GM21825 (cell line): ENCODE results near the gene PTPRCAP.
"Not testable (repeated sequence)": the region's sequence is repeated elsewhere in the genome, so short reads cannot be mapped to it uniquely, and the experiment has no call there.

ENCODE experiments used
- ATAC-seq: cut with Tn5 transposase; IDR thresholded peaks from one replicate; pipeline ENCODE4 v1.9.1; 2021; ENCODE audit warnings: mild to moderate bottlenecking, moderate library complexity; ENCODE audit not compliant: unreplicated experiment

PTPRCAP gene

GRCh38 chr11:67437082-67437808 is at the start of gene PTPRCAP:
TSS of gene PTPRCAP (minus strand) at chr11:67437682. CDS start at chr11:67437619, 63 bp downstream.
- no peak for ATAC-seq

- no peak for ATAC-seq
Measured at GRCh38 chr11:67486481-67487195, 49.2 kb upstream of the PTPRCAP start.

GRCh38 chr11:67485873-67486361 is 48.4 kb upstream of the PTPRCAP start:
- ATAC-seq, result not testable (repeated sequence)

GRCh38 chr11:67484847-67485311 is 47.4 kb upstream of the PTPRCAP start:
- ATAC-seq, result no peak

- no peak for ATAC-seq
Measured at GRCh38 chr11:67483831-67484665, 46.6 kb upstream of the PTPRCAP start.

- peak; percentile 58 for ATAC-seq
Measured at GRCh38 chr11:67482827-67483798, 45.6 kb upstream of the PTPRCAP start, which contains the start of gene AIP. TSS of gene AIP (plus strand) at chr11:67483026. CDS start at chr11:67483159, 133 bp downstream.

- no peak for ATAC-seq
Measured at GRCh38 chr11:67482275-67482826, 44.9 kb upstream of the PTPRCAP start.

- not testable (repeated sequence) for ATAC-seq
Measured at GRCh38 chr11:67477344-67478050, 40.0 kb upstream of the PTPRCAP start.

GRCh38 chr11:67476692-67477091 is 39.2 kb upstream of the PTPRCAP start:
- ATAC-seq, result not testable (repeated sequence)

- ATAC-seq, result no peak
Measured at GRCh38 chr11:67472882-67473281, 35.4 kb upstream of the PTPRCAP start.

GRCh38 chr11:67470337-67471002 is 33.0 kb upstream of the PTPRCAP start:
- ATAC-seq, result no peak

- no peak for ATAC-seq
Measured at GRCh38 chr11:67469508-67469811, 32.0 kb upstream of the PTPRCAP start.

- ATAC-seq, result peak; percentile 60
Measured at GRCh38 chr11:67468759-67469507, 31.5 kb upstream of the PTPRCAP start, which contains the start of gene TMEM134. TSS of gene TMEM134 (minus strand) at chr11:67469251. CDS start at chr11:67469192, 59 bp downstream.

GRCh38 chr11:67468456-67468758 is 30.9 kb upstream of the PTPRCAP start:
- ATAC-seq, result no peak

- no peak for ATAC-seq
Measured at GRCh38 chr11:67468056-67468455, 30.6 kb upstream of the PTPRCAP start.

- no peak for ATAC-seq
Measured at GRCh38 chr11:67466962-67467771, 29.7 kb upstream of the PTPRCAP start.

- no peak for ATAC-seq
Measured at GRCh38 chr11:67466367-67466766, 28.9 kb upstream of the PTPRCAP start.
